Activated CD4-positive, alpha-beta T cell treated with anti-CD3 and anti-CD28 coated beads, Interleukin-2, amount 50 U/mL, for 24 hours (primary cell): ENCODE results near the gene CDH12.
"Not testable (repeated sequence)": the region's sequence is repeated elsewhere in the genome, so short reads cannot be mapped to it uniquely, and the experiment has no call there.

Experiments used
- DNase-seq, 2 donors: peaks; one replicate each; pipeline ENCODE4 v3.0.0-alpha.2; 2020; ENCODE audit warnings: low read depth in 1 of 2, low spot score in 1 of 2

CDH12 gene

DNA sequence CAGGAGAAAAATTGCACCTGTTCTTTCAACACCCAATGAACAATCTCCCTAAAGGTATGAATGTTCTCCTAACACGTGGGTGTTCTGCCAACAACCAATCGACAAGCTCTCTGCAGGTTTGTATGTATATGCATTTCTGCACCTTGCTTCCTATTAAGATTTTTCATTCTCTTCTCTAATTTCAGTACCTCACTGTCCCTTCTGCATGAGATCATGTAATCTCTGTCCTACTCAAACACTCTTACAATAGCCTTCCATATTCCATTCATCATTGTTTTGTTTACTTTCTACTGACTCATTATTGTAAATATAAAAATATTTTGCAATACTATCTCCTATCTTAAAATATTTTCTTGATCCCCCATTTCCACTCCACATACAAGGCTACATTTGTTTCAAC lies 382.0 kb downstream of the CDH12 start:
- DNase-seq = no peak

DNA sequence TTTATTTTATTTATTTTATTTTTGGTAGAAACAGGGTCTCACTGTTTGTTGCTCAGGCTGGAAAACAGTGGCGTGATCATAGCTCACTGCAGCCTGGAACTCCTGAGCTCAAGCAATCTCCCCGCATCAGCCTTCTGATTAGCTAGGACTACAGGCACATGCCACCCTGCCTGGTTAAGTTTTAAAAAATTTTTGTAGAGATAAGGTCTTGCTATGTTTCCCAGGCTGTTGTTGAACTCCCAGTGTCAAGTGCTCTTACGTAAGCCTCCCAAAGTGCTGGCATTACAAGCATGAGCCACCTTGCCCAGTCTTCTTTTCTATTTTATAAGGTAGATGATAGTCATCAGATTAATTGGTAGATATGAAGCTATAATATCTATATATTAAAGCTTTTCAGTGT lies 382.7 kb downstream of the CDH12 start:
- DNase-seq = no peak

DNA sequence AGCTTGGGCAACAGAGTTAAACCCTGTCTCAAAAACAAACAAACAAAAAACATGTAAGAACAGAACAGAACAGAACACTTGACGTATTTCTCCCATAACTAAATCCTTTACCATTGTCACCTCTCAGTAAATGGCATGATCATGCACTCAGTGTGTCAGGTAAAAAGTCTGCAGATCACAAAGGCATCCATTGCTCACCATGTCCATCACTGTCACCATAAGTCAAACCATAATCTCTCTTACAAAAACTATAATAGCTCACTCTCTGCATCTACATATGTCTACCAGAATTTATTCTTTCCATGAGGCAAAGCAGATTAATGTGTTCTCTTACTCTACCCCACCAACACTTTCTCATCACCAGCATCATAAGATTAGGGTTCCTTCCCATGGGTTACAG lies 387.5 kb downstream of the CDH12 start:
- DNase-seq = no peak

DNA sequence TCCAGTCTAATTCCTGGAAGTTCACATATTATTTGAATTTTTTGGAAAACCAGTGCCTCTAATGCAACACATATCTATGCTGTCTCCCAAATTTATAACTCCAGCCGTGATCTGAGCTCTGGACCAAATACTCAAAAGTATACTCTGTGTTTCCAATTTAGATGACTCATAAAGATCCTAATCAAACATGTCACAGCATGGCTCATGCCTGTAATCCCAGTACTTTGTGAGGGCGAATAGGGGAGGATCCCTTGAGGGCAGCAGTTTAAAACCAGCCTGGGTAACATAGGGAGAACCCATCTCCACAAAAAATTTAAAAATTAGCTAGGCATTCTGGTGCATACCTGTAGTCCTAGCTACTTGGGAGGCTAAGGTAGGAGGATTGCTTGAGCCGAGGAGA lies 388.0 kb downstream of the CDH12 start:
- no peak for DNase-seq

DNA sequence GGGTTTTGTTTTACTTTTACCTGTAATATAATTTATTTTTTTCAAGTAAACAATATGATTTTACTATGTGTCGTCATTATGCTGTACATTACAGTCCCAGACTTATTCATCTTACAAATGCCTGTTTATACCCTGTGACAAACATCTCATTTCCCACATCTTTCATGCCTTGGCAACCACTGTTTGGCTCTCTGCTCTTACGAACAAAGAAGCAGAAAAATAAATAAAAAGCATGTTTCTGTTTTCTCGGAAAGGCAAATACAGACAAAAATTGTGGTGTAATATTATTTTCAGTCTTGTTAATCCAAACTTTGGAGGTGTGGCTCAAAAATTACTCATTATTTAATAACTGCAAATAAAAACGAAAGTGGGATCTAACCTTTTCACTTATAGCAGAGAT lies 393.0 kb downstream of the CDH12 start:
- no peak for DNase-seq

DNA sequence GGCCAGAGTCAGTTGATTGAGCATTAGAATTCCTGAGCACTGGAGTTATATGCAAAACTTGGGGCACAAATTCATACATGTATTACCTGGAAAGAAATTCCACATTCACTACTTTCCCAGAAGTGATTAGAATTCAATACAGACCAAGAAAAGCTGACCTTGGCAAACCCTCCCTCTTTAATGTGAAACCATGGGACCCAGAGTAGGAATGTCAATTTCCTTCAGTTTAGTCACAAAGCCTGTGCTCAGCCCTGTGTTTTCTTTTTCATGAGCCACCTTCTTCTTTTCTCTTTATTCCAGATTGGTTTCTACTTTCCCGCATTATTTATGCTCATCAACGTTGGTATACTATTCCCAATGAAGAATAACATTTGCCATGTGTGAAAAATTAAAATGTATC lies 420.2 kb downstream of the CDH12 start:
- no peak for DNase-seq

DNA sequence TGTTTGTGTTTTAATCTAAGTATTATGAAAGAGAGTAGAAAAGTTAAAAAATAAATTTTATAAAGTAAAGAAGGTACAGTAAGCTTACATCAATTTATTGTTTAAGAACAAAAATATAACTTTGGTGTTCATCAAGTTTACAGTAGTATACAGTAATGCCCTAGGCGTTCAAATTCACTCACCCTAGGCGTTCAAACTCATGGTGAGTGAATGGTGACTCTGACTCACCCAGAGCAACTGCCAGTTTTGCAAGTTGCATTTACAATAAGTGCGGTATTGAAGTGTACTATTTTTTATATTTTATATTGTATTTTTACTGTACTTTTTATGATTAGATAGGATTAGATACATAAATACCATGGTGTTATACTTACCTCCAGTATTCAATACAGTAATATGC lies 421.3 kb downstream of the CDH12 start:
- DNase-seq = no peak

DNA sequence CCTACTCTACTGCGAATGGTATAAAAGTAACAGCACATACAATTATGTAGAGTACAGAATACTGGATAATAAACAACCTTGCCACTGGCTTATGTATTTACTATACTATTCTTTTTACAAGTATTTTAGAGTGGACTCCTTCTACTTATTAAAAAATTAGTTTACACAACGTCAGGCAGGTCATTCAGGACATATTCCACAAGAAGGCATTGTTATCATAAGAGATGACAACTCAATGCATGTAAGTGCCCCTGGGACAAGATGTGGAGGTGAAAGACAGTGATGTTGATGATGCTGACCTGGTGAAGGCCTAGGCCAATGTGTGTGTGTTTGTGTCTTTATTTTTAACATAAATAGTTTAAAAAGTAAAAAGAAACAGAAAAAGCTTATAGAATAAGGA lies 421.7 kb downstream of the CDH12 start:
- DNase-seq = no peak

DNA sequence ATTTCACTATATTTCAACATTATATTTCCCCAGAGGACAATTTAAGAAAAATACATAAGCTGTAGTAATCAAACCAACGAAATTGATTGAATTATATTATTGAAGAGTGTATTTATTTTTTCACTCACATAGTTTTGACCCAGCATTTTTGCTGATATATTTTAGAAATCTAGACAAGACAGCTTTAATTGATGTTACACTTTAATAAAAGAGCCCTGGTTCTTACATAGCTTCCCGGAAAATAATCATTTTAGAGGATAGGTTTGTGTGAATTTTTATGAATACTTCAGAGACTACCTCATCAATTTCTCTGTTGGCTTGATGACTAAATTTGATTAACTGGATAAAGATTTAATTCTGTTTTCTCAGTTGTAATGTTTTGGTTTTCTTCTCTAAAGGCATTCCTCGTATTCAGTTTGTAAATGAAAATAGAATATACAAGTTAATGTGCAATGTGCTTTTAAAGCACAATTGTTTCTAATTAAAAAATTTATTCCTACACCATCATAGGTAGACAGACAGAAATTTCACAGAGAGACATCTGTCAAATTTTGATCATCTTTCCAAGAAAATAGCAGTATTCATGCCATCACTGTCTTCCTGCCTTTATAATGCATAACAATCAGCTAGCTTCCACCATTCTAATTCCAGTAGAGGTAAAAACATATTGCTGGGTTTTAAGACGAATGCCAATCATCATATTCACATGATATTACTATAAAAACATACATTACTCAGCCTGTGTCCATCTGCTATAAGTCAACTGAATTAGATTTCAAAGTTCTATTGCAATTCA lies 441.4 kb downstream of the CDH12 start:
- no peak for DNase-seq

DNA sequence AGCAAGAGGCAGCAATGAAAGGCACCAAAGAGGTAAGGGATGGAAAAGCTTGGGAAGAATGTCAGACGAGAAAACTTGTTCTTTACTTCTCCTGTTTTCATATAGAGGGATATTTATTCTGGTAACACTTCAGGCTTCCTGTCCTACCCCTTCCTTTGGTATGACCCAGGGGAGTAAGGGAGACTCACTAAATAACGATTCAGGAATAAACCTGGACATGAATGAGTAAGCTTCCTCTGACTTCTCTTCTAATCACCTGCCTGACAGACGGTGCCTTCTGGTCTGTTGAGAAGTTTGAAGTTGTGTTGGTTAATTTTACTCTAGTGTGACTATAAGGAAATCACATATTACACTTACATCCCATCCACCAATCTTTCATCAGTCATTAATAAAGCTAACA lies 461.2 kb downstream of the CDH12 start:
- DNase-seq = no peak

DNA sequence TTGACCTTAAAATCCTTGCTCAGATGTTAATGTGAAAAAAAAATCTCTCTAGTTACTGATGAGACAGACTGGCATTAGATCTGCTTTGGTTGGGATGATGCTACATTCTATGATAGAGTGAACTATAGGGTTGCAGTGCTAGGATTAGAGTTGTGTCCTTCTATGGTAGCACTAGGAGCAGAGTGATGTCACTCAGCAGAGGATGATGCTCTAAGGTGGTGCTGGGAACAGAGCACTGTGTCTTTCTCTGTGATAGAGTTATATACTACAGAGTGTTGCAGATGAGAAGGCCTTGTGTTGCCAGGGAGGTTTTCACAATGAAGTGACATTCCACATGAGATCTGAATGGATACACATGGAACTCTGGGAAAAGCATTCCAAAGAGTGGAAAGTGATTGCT lies 462.3 kb downstream of the CDH12 start:
- no peak for DNase-seq

DNA sequence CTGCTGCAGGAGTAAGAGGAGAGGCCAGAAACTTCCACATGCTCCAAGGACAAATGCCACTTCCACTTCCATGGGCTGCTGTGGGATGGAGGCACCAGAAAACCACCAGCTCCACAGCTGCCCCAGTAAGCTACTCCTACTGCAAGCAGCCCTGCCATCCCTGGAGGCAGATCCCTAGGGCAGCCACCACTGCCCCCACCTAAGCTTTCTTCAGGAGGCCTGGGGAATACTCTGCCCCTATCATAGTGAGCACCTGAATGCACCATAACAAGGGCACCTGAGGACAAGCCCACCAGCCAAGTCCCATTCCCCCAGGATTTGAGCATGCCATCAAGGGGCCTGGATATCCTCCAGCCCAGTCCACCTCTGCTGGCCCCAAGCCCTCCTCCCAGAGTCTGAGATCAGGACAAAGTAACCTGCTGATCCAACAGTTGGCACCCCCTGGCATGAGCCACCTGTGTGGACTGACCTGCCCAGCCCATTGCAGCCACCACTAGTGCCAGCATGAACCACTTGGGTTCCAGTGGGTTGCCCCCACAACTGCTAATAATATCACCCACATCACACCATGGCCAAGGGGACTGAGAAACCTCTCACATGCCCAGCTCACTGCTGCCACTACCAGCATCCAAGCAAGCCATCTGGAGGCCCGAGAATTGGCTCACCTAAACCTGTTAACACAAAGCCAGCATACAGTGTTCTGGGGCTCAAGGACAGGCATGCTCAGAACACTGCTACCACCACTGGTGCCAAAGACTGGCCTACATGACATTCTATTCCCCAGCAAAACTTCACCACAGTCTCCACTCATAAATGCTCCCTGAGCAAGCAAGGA lies 480.1 kb downstream of the CDH12 start:
- no peak for DNase-seq

DNA sequence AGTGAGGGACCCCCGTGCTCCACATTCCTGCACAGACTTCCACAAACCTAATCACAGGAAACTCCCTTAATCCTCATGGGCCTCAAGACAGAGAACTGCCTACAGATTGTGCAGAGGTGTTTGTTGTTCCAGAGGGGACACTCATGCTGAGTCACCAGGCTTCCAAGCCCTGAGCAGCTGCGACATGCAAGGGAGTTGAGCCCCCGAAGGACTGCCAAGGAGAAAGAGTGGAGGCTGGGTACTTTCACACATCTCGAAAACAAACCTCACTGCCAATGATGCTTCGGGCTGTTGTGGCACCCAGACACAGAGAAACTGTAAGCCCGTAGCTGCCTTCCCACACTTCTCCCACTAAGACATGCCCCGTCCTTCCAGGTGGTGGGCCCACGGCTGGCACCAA lies 480.8 kb downstream of the CDH12 start:
- DNase-seq = no peak

DNA sequence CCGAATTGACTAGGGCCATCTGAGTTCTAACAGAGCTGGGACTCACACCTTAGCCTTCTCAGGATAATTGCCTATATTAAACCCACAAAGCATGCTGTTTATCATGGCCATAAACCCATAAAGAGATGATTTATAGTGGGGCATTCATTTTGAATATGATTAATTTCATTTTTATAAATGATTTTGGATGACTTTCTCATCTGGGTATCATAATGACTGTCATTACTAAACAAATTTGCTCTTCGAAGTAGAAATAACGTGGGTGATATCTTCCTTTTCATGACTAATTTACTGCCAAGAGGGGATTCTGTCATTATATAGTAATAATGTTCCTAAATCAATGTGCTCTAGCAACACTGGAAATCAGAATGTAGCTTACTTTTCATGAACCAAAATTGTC lies 498.2 kb downstream of the CDH12 start:
- DNase-seq = no peak

DNA sequence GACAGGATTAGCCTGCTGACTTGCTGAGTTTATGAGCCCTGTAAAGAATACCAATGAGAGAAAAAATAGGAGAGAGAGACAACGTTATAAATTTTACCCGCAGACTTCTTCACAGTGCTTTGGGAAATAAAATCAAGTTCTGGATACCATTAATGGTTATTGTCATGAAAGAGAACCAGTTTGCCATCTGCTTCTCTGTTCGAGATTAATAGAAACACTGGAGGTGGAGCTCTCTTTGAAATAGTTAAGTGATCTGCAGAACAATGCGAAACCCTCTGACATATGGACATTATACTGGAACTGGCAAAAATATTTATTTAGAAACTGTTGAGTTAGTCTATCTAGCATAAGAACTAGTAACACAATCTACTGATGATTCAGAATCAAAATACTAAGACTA lies 500.7 kb downstream of the CDH12 start:
- no peak for DNase-seq

DNA sequence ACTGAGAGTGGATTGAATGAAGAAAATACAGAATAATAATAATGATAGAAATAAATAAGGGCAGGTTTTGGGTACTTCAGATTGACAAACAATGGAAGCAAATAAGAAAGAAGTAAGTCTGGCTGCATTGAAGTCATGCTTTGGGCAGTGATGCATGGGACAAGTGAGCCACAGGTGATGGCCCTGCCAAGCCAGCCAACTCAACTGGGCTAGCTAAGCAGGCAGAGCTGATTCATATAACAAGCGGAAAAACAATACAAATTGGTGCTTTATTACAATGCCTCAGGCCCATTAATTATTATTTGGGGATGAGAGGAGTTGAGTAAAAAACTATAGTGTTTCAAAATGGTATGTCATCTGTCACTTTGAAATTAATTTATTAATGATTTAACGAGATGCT lies 502.0 kb downstream of the CDH12 start:
- no peak for DNase-seq

DNA sequence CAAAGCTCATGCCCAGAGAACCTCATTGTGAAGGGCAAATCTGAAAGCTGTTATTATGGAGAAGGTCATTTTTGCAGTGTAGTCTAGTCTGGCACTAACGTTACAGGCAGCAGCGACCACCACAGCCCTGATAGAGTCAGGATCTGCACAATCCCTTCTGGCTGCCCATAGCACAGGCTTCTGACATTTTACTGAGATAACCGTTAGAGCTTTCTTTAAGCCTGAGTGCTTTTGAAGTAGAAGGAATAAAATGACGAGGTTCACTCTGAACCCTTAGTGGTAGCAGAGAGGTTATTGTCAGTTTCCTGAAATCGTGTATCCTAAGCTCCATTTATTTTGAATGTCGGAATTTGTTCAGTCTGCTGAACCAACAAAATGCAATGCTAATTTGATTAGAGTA lies 505.1 kb downstream of the CDH12 start:
- DNase-seq = no peak

DNA sequence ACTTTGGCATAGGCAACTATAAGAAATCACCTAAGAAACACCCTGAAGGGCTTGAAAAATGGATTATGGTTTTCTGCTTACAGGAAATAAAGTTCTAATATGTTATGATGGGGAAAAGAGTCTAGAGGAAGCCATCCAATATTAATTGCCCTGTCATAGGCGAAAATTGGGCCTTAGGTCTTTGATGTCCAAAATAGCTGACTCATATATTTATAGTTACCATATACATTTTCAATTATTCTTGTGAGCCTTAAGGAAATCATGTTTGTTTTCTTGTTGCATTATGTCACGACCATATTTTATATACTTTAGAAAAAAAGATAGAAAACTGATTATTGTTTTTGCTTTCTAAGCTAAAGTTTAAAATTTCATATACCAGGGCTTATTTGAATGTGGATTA lies 509.1 kb downstream of the CDH12 start:
- no peak for DNase-seq

DNA sequence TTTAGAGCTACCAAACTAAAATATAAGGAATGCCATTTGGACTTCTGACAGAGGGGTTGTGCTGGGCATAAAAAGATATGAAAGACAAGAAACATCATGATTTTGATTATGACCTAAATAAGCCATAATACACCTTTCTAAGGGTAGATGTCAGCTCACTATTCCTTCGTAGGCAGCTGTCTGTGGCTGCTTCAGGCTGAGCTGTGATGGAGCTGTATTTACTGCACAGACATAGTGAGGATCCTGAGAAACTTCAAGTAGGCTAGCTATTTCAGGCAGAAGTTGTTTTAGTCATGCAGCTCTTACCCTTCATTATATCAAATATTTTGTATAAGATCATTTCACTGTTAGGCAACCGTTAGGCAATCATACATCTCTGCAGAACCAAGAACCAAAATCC lies 511.7 kb downstream of the CDH12 start:
- DNase-seq = no peak

DNA sequence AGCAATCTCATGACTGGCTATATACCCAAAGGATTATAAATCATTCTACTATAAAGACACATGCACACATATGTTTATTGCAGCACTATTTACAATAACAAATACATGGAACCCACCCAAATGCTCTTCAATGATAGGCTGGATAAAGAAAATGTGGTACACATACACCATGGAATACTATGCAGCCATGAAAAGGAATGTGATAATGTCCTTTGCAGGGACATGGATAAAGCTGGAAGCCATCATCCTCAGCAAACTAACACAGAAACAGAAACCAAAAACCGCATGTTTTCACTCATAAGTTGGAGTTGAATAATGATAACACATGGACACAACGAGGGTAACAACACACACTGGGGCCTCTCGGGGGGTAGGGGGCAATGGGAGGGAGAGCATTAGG lies 520.2 kb downstream of the CDH12 start:
- DNase-seq = not testable (repeated sequence)

DNA sequence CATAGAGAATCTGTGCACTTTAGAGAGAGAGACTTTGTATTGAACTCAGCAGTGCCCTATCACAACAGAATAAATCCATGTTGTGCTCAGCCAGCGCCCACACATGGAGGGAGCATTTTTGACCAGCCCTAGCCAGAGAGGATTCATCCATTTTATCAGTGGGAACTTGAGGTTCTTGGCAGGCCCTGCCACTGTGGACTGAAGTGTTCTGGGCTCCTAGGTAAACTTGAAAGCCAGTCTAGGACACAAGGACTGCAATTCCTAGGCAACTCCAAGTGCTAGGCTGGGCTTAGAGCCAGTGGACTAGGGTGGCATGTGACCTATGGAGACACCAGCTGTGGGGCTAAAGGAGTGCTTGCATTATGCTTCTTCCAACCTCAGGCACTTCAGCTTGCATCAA lies 523.5 kb downstream of the CDH12 start:
- no peak for DNase-seq

DNA sequence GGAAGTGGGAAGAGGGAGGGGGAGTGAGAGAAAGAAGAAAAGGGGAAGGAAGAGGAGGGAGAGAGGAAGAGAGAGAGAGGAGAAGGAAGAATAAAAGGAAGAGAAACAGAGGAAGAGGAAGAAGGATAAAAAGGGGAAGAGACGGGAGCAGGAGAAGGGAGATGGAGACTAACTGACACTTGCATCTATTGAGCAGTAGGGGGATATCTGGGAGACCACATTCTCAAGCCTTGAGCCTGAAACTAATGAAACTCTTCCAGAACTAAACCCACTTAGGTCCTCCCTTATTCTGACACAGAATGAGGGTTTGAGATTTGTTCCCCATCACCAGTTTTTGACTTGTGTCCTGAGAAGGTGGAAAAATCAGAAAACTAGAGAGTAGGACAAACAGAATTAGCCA lies 533.3 kb downstream of the CDH12 start:
- DNase-seq = no peak

DNA sequence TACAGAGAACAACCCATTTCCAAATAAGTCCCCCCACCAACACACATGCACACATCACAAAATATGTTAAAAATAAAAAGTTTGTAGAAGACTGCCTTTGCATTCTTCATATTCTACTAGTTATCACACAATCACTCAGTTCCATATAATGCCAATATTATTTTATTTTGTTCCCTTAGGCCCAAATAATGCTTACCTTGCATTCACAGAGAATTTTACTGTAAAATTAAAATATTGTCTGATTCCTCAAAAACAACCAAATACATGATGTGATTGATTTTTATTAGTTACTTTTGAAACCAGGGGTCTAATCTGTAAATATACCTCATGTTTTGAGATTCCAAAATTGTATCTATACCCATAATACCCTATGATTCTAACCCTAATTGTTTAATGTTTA lies 536.9 kb downstream of the CDH12 start:
- no peak for DNase-seq
